CD8-positive, alpha-beta memory T cell (primary cell): Measurements from ENCODE around the gene ENAH. TPM values are rescaled to one million over a fixed set of nuclear protein-coding genes. Genes with fewer than 3 reads are reported as not detected.
"Not testable (repeated sequence)": the region's sequence is repeated elsewhere in the genome, so short reads cannot be mapped to it uniquely, and the experiment has no call there.

Source experiments
- CTCF ChIA-PET: fragments of 350-600 bp; sonication (Branson Sonifier 250); formaldehyde crosslinking; loops from one replicate; lab custom pipeline; 2021; ENCODE audit warnings: antibody characterized with exemption; lab: Charles Lee
- POLR2A ChIA-PET: fragments of 350-600 bp; sonication (Branson Sonifier 250); formaldehyde crosslinking; loops from one replicate; lab custom pipeline; 2021; ENCODE audit warnings: antibody characterized with exemption; lab: Charles Lee
- DNase-seq, 5 donors: peaks; one replicate each; pipeline versions ENCODE4 v3.0.0 to v3.0.0-alpha.2; 2020 to 2022; ENCODE audit warnings: mixed read lengths in 1 of 5
- H3K27ac ChIP-seq: one replicate; pipeline ENCODE4 v1.7.0; 2013; ENCODE audit warnings: low read depth, mild to moderate bottlenecking, low read length, moderate library complexity
- H3K27me3 ChIP-seq: 2 replicates; pipeline ENCODE4 v1.7.0; 2013; ENCODE audit warnings: low read length, mild to moderate bottlenecking; ENCODE audit not compliant: insufficient read depth, poor library complexity, severe bottlenecking
- H3K36me3 ChIP-seq: 2 replicates; pipeline ENCODE4 v1.7.0; 2013; ENCODE audit warnings: mild to moderate bottlenecking, low read length, moderate library complexity; ENCODE audit not compliant: insufficient read depth
- H3K4me1 ChIP-seq: 2 replicates; pipeline ENCODE4 v1.7.0; 2013; ENCODE audit warnings: mild to moderate bottlenecking, low read length, moderate library complexity; ENCODE audit not compliant: insufficient read depth
- H3K4me3 ChIP-seq: 2 replicates; pipeline ENCODE4 v1.7.0; 2013; ENCODE audit warnings: mild to moderate bottlenecking, low read length
- H3K9me3 ChIP-seq: 2 replicates; pipeline ENCODE4 v1.7.0; 2013; ENCODE audit warnings: mild to moderate bottlenecking, low read length
- H3K27ac Mint-ChIP-seq, 8 donors: one replicate each; pipeline ENCODE4 v1.8.0; 2020 to 2021; ENCODE audit warnings: mixed read lengths in 8 of 8, mild to moderate bottlenecking in 6 of 8, inconsistent platforms in 3 of 8, moderate library complexity in 3 of 8
- H3K27me3 Mint-ChIP-seq, 2 donors: one replicate each; pipeline ENCODE4 v1.8.0; 2020 to 2021; ENCODE audit warnings: mixed read lengths in 2 of 2, mild to moderate bottlenecking in 1 of 2, moderate library complexity in 1 of 2
- H3K36me3 Mint-ChIP-seq, 3 donors: one replicate each; pipeline ENCODE4 v1.8.0; 2020 to 2021; ENCODE audit warnings: mixed read lengths in 3 of 3, inconsistent platforms in 1 of 3, mild to moderate bottlenecking in 1 of 3
- H3K4me1 Mint-ChIP-seq, 3 donors: one replicate each; pipeline ENCODE4 v1.8.0; 2020 to 2021; ENCODE audit warnings: mixed read lengths in 3 of 3, inconsistent platforms in 1 of 3, mild to moderate bottlenecking in 1 of 3
- H3K4me3 Mint-ChIP-seq, 7 donors: one replicate each; pipeline ENCODE4 v1.8.0; 2020 to 2021; ENCODE audit warnings: mixed read lengths in 7 of 7, mild to moderate bottlenecking in 6 of 7, moderate library complexity in 4 of 7, inconsistent platforms in 2 of 7
- H3K9me3 Mint-ChIP-seq, 5 donors: one replicate each; pipeline ENCODE4 v1.8.0; 2020 to 2022; ENCODE audit warnings: mixed read lengths in 5 of 5, mild to moderate bottlenecking in 3 of 5, moderate library complexity in 2 of 5, inconsistent platforms in 1 of 5
- polyA plus RNA-seq: library from polyadenylated mRNA; unstranded; fragments of 300-500 nt; fragmentation: Illumina TruSeq; gene quantifications from one replicate; pipeline ENCODE4 v1.2.3, GENCODE V29; 2021
- total RNA-seq, 2 experiments: library from RNA; stranded (reverse); gene quantifications; one replicate each; pipeline ENCODE4 v1.2.3, GENCODE V29; 2021

The ENAH gene
- total and polyA plus RNA-seq, 3 experiments from 2014 or later, result 0.53 TPM; not detected in 1

- H3K27me3 ChIP-seq, H3K4me3 Mint-ChIP-seq, H3K27ac Mint-ChIP-seq, H3K4me1 Mint-ChIP-seq, H3K4me1 ChIP-seq, H3K36me3 ChIP-seq, H3K27ac ChIP-seq, H3K9me3 ChIP-seq, POLR2A ChIA-PET, CTCF ChIA-PET, DNase-seq, H3K36me3 Mint-ChIP-seq, H3K9me3 Mint-ChIP-seq, H3K4me3 ChIP-seq: not testable (repeated sequence)
- H3K27me3 Mint-ChIP-seq, result peaks cover 12 to 30% of the 10 kb centered on the region in 2 donors
These were observed 139.3 kb downstream of the ENAH start for GRCh38 chr1:225513576-225513975.

GRCh38 chr1:225511828-225512381, 141.0 kb downstream of the ENAH start:
- H3K27me3 Mint-ChIP-seq, result peaks cover 7 to 35% of the 10 kb centered on the region in 2 donors
- no peak overlapping the region for H3K4me3 ChIP-seq
- POLR2A ChIA-PET, result no interaction called here
- no peak overlapping the region for H3K4me3 Mint-ChIP-seq
- no peaks in the 10 kb centered on the region for H3K36me3 ChIP-seq
- CTCF ChIA-PET, result no interaction called here
- H3K4me1 ChIP-seq, result no peaks in the 10 kb centered on the region
- no peak overlapping the region for H3K27ac ChIP-seq
- H3K27ac Mint-ChIP-seq, result no peak overlapping the region
- no peaks in the 10 kb centered on the region for H3K4me1 Mint-ChIP-seq
- peaks cover 3% of the 10 kb centered on the region for H3K27me3 ChIP-seq
- H3K9me3 Mint-ChIP-seq, result no peaks in the 10 kb centered on the region
- peaks cover 0 to 3% (median 0%) of the 10 kb centered on the region in 3 donors for H3K36me3 Mint-ChIP-seq
- DNase-seq, result no peak
- H3K9me3 ChIP-seq, result no peaks in the 10 kb centered on the region

- H3K4me3 ChIP-seq, H3K9me3 Mint-ChIP-seq, H3K27ac Mint-ChIP-seq, H3K36me3 ChIP-seq, H3K4me1 ChIP-seq, POLR2A ChIA-PET, H3K36me3 Mint-ChIP-seq, H3K27ac ChIP-seq, H3K9me3 ChIP-seq, DNase-seq, H3K27me3 ChIP-seq, H3K4me3 Mint-ChIP-seq, H3K4me1 Mint-ChIP-seq: not testable (repeated sequence)
- CTCF ChIA-PET, result interaction anchor here (1.1 to 1.8 kb wide), 2 partner anchors 12 to 30 kb away, joined by 3 to 4 read pairs; no protein-coding TSS in a partner anchor
- peaks cover 2 to 35% of the 10 kb centered on the region in 2 donors for H3K27me3 Mint-ChIP-seq
These were observed 142.2 kb downstream of the ENAH start for GRCh38 chr1:225510740-225511139.

GRCh38 chr1:225509770-225510169, 143.2 kb downstream of the ENAH start:
- Histone ChIP-seq H3K4me1 (no peaks in the 10 kb centered on the region), H3K4me3 (no peak overlapping the region), H3K27ac (no peak overlapping the region), H3K27me3 (no peaks in the 10 kb centered on the region), H3K9me3 (no peaks in the 10 kb centered on the region), H3K36me3 (no peaks in the 10 kb centered on the region)
- Mint-ChIP-seq H3K36me3 (peaks cover 0 to 3% (median 0%) of the 10 kb centered on the region in 3 donors), H3K27ac (no peak overlapping the region), H3K4me1 (no peaks in the 10 kb centered on the region), H3K4me3 (no peak overlapping the region), H3K9me3 (no peaks in the 10 kb centered on the region), H3K27me3 (peaks cover 2 to 31% of the 10 kb centered on the region in 2 donors)
- no peak for DNase-seq
- ChIA-PET CTCF (interaction anchor here (1.1 to 1.8 kb wide), 2 partner anchors 13 to 29 kb away, joined by 3 to 4 read pairs; no protein-coding TSS in a partner anchor), POLR2A (no interaction called here)

GRCh38 chr1:225509376-225509707, 143.6 kb downstream of the ENAH start:
- Mint-ChIP-seq H3K4me1 (no peaks in the 10 kb centered on the region), H3K9me3 (no peaks in the 10 kb centered on the region), H3K4me3 (no peak overlapping the region), H3K36me3 (peaks cover 0 to 3% (median 0%) of the 10 kb centered on the region in 3 donors), H3K27me3 (peaks cover 2 to 31% of the 10 kb centered on the region in 2 donors), H3K27ac (no peak overlapping the region)
- Histone ChIP-seq H3K36me3 (no peaks in the 10 kb centered on the region), H3K27ac (no peak overlapping the region), H3K4me1 (no peaks in the 10 kb centered on the region), H3K27me3 (no peaks in the 10 kb centered on the region), H3K9me3 (no peaks in the 10 kb centered on the region), H3K4me3 (no peak overlapping the region)
- ChIA-PET POLR2A (no interaction called here), CTCF (interaction anchor here (1.1 to 1.8 kb wide), 2 partner anchors 13 to 30 kb away, joined by 3 to 4 read pairs; no protein-coding TSS in a partner anchor)
- DNase-seq, result no peak

- ChIA-PET POLR2A (no interaction called here), CTCF (interaction anchor here (1.1 to 1.8 kb wide), 2 partner anchors 14 to 29 kb away, joined by 3 to 4 read pairs; no protein-coding TSS in a partner anchor)
- H3K36me3 ChIP-seq, result no peaks in the 10 kb centered on the region
- Mint-ChIP-seq H3K27me3 (peaks cover 2 to 31% of the 10 kb centered on the region in 2 donors), H3K9me3 (no peaks in the 10 kb centered on the region), H3K27ac (no peak overlapping the region), H3K4me1 (no peaks in the 10 kb centered on the region), H3K4me3 (no peak overlapping the region), H3K36me3 (peaks cover 0 to 3% (median 0%) of the 10 kb centered on the region in 3 donors)
- no peak for DNase-seq
- no peaks in the 10 kb centered on the region for H3K27me3 ChIP-seq
- no peaks in the 10 kb centered on the region for H3K4me1 ChIP-seq
- no peak overlapping the region for H3K4me3 ChIP-seq
- no peak overlapping the region for H3K27ac ChIP-seq
- H3K9me3 ChIP-seq, result no peaks in the 10 kb centered on the region
These were observed 144.2 kb downstream of the ENAH start for GRCh38 chr1:225508538-225509375.

- Histone ChIP-seq H3K4me1 (no peaks in the 10 kb centered on the region), H3K4me3 (no peak overlapping the region), H3K27ac (no peak overlapping the region), H3K9me3 (no peaks in the 10 kb centered on the region), H3K36me3 (no peaks in the 10 kb centered on the region), H3K27me3 (no peaks in the 10 kb centered on the region)
- ChIA-PET CTCF (no interaction called here), POLR2A (no interaction called here)
- DNase-seq, result no peak
- no peak overlapping the region for H3K4me3 Mint-ChIP-seq
- peaks cover 0 to 3% (median 0%) of the 10 kb centered on the region in 3 donors for H3K36me3 Mint-ChIP-seq
- H3K27ac Mint-ChIP-seq, result no peak overlapping the region
- no peaks in the 10 kb centered on the region for H3K9me3 Mint-ChIP-seq
- peaks cover 3 to 18% of the 10 kb centered on the region in 2 donors for H3K27me3 Mint-ChIP-seq
- H3K4me1 Mint-ChIP-seq, result no peaks in the 10 kb centered on the region
These were observed 146.2 kb downstream of the ENAH start for GRCh38 chr1:225506727-225507126.

GRCh38 chr1:225504776-225505175, 148.1 kb downstream of the ENAH start:
- Mint-ChIP-seq H3K9me3 (no peaks in the 10 kb centered on the region), H3K4me1 (no peaks in the 10 kb centered on the region), H3K27me3 (peaks cover 2 to 28% of the 10 kb centered on the region in 2 donors), H3K4me3 (no peak overlapping the region), H3K36me3 (peaks cover 0 to 3% (median 0%) of the 10 kb centered on the region in 3 donors), H3K27ac (no peak overlapping the region)
- Histone ChIP-seq H3K9me3 (no peaks in the 10 kb centered on the region), H3K36me3 (no peaks in the 10 kb centered on the region), H3K4me3 (no peak overlapping the region), H3K27me3 (no peaks in the 10 kb centered on the region), H3K27ac (no peak overlapping the region), H3K4me1 (no peaks in the 10 kb centered on the region)
- CTCF ChIA-PET, result no interaction called here
- DNase-seq, result no peak
- POLR2A ChIA-PET, result no interaction called here
